ENCODE data around the gene MYO7B. TPM values are rescaled to one million over a fixed set of nuclear protein-coding genes. Genes with fewer than 3 reads are reported as not detected.

MYO7B gene
- total RNA-seq, 1 donor from 2014 or later, result 3.0 TPM

DNA sequence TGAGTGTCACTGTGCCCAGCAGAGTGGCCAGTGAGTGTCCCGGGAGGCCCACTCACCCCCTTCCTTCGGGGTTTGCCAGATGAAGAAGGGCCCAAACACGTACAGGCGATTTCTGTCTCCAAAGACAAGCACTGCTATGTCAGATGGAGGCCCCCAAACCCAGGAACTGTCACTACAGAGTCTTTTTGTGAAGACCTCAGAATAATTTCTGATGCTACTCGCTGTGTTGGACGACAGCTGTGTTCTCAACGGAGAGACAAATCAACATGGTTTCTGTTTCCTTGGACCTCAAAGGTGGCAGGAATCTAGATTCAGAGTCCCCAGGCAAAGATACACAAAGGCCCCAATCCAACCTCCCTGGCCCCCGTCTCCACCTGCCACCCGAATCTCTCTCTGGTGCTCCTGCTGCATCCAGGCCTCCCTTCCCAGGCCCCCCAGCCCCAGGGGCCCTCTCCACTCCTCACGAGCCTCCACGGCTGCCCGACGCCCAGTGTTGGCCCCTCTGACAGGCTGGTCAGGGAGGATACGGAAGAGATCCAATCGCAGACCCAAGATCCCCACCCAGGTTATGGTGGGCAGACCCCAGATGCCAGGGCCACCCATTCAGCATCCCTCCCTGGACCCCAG is 108.1 kb downstream of the MYO7B start:
- H3K4me1 Mint-ChIP-seq, result peaks cover 55% of the 10 kb centered on the region
- ChIA-PET CTCF (interaction anchor here (2.9 kb wide), 1 partner anchor 52 kb away, joined by 16 read pairs; no protein-coding TSS in a partner anchor), POLR2A (interaction anchor here (0.7 kb wide), 1 partner anchor 77 kb away, joined by 3 read pairs; no protein-coding TSS in a partner anchor)
- no peaks in the 10 kb centered on the region for H3K27me3 Mint-ChIP-seq
- DNase-seq, result no peak
- no peak overlapping the region for H3K4me3 Mint-ChIP-seq
- ATAC-seq (ENCODE audit: low read depth), result no peak
- H3K36me3 Mint-ChIP-seq (ENCODE audit: low read depth), result no peaks in the 10 kb centered on the region
- peak overlapping the region; percentile 16 for H3K27ac Mint-ChIP-seq
- no peak for TF ChIP-seq CTCF (IDR thresholded peaks at IDR 0.05)
- intact Hi-C loops (cut with micrococcal nuclease), result no loop called here
- no peaks in the 10 kb centered on the region for H3K9me3 Mint-ChIP-seq

GRCh38 chr2:127644066-127645025 is 108.9 kb downstream of the MYO7B start:
- no peaks in the 10 kb centered on the region for H3K36me3 Mint-ChIP-seq (ENCODE audit: low read depth)
- H3K27ac Mint-ChIP-seq, result peak overlapping the region; percentile 70
- no peaks in the 10 kb centered on the region for H3K27me3 Mint-ChIP-seq
- ATAC-seq (ENCODE audit: low read depth) (no peak), DNase-seq (no peak)
- intact Hi-C loops (cut with micrococcal nuclease), result no loop called here
- H3K9me3 Mint-ChIP-seq, result no peaks in the 10 kb centered on the region
- H3K4me1 Mint-ChIP-seq, result peaks cover 55% of the 10 kb centered on the region
- no peak overlapping the region for H3K4me3 Mint-ChIP-seq
- no peak for TF ChIP-seq CTCF (IDR thresholded peaks at IDR 0.05)
- CTCF ChIA-PET, result interaction anchor here (1.2 to 2.9 kb wide), 2 partner anchors 10 to 53 kb away, joined by 3 to 16 read pairs; no protein-coding TSS in a partner anchor
- POLR2A ChIA-PET, result no interaction called here

DNA sequence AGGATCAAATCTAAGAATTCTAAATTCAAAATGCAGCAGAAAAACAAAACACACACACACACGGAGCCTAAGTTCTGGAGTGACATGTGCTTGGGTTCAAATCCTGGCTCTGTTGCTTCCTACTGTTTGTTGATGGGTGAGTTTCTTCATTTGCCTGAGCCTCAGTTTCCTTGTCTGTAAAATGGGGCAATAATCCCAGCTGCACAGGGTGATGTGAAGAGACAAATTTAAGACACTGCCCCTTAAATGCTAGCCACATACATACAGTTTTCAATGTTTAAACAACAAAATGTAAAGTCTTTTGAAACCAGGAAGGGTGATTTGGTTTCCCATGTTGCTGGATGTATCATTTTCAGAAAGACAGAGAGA is 109.5 kb downstream of the MYO7B start:
- intact Hi-C loops (cut with micrococcal nuclease), result no loop called here
- Mint-ChIP-seq H3K27me3 (no peaks in the 10 kb centered on the region), H3K27ac (peak overlapping the region; percentile 70)

GRCh38 chr2:127645395-127646291 is 110.2 kb downstream of the MYO7B start, which contains the start of gene GPR17:
TSS of gene GPR17 (plus strand) at chr2:127646153. CDS start at chr2:127650736, 4,583 bp downstream.
- TF ChIP-seq CTCF (IDR thresholded peaks at IDR 0.05), result no peak
- Mint-ChIP-seq H3K27me3 (no peaks in the 10 kb centered on the region), H3K9me3 (no peaks in the 10 kb centered on the region), H3K4me1 (peaks cover 49% of the 10 kb centered on the region), H3K27ac (no peak within 1 kb of the TSS), H3K4me3 (no peak within 1 kb of the TSS), H3K36me3 (ENCODE audit: low read depth) (no peaks in the 10 kb centered on the region)
- intact Hi-C loops (cut with micrococcal nuclease), result no loop called here
- CTCF ChIA-PET, result interaction anchor here (2.9 kb wide), 1 partner anchor 54 kb away, joined by 16 read pairs; no protein-coding TSS in a partner anchor
- no peak for ATAC-seq (ENCODE audit: low read depth)
- no peak for DNase-seq
- POLR2A ChIA-PET, result no interaction called here

More for the DNA sequence above, 109.5 kb downstream of the MYO7B start:
- POLR2A ChIA-PET, result no interaction called here
- no peak for TF ChIP-seq CTCF (IDR thresholded peaks at IDR 0.05)
- no peak overlapping the region for H3K4me3 Mint-ChIP-seq
- no peak for DNase-seq
- peaks cover 55% of the 10 kb centered on the region for H3K4me1 Mint-ChIP-seq
- ATAC-seq (ENCODE audit: low read depth), result no peak
- CTCF ChIA-PET, result interaction anchor here (1.2 to 2.9 kb wide), 2 partner anchors 9 to 54 kb away, joined by 3 to 16 read pairs; no protein-coding TSS in a partner anchor
- no peaks in the 10 kb centered on the region for H3K9me3 Mint-ChIP-seq
- no peaks in the 10 kb centered on the region for H3K36me3 Mint-ChIP-seq (ENCODE audit: low read depth)

Data from activated B cell treated with CpG ODN at 0.5 μM for 24 hours (primary cell).